ENCODE measurements around the gene DTYMK. TPM values are rescaled to one million over a fixed set of nuclear protein-coding genes. Genes with fewer than 3 reads are reported as not detected.
"Not testable (repeated sequence)": the region's sequence is repeated elsewhere in the genome, so short reads cannot be mapped to it uniquely, and the experiment has no call there.

DTYMK gene
- 10 to 100 TPM; 79.9 to 95.5 TPM for total RNA-seq

GRCh38 chr2:241686650-241687425 lies at the start of gene DTYMK:
DTYMK (minus strand) TSS chr2:241686815; CDS start chr2:241686783, 32 bp downstream.
- Mint-ChIP-seq H3K4me1 (peaks cover 36% of the 10 kb centered on the region), H3K9me3 (ENCODE audit: low read depth) (no peaks in the 10 kb centered on the region), H3K27me3 (no peaks in the 10 kb centered on the region), H3K36me3 (peaks cover 27% of the 10 kb centered on the region), H3K27ac (peak within 1 kb of the TSS; percentile 96), H3K4me3 (peak within 1 kb of the TSS; percentile 94)
- CTCF ChIA-PET = interaction anchor here (1.0 to 7.7 kb wide), 4 partner anchors 14 to 192 kb away, joined by 4 to 78 read pairs (median 5); partner anchors contain the start of gene ING5
- DNase-seq = peak; percentile 97
- ATAC-seq = peak; percentile 98

DNA sequence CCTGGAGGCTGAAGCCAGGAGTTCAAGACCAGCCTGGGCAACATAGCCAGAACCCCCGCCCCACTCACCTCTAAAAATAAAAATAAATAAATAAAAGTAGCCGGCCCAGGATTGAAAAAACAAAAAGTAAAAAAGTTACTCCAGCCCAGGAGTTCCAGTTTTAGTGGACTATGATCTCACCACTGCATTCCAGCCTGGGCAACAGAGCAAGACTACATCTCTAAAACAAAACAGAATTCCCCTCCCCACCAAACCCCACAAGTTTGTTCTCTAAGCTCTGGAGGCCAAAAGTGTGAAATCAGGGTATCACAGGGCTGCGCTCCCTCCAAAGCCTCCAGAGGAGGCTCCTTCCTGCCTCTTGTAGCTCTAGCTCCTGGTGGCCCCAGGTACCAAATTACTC lies 49.5 kb upstream of the DTYMK start:
- Mint-ChIP-seq H3K27ac (peak overlapping the region; percentile 39), H3K9me3 (ENCODE audit: low read depth) (no peaks in the 10 kb centered on the region), H3K4me3 (peak overlapping the region; percentile 50), H3K4me1 (peaks cover 50% of the 10 kb centered on the region), H3K27me3 (no peaks in the 10 kb centered on the region), H3K36me3 (peaks cover 2% of the 10 kb centered on the region)
- DNase-seq = no peak
- no peak for ATAC-seq
- CTCF ChIA-PET = interaction anchor here (0.6 to 5.6 kb wide), 4 partner anchors 33 to 144 kb away, joined by 3 to 45 read pairs (median 4); partner anchors contain the start of gene ING5

- peak within 1 kb of the TSS; percentile 80 for H3K4me3 Mint-ChIP-seq
- no peaks in the 10 kb centered on the region for H3K9me3 Mint-ChIP-seq (ENCODE audit: low read depth)
- DNase-seq = peak; percentile 95
- peak; percentile 94 for ATAC-seq
- H3K27ac Mint-ChIP-seq = peak within 1 kb of the TSS; percentile 56
- H3K36me3 Mint-ChIP-seq = peaks cover 2% of the 10 kb centered on the region
- H3K27me3 Mint-ChIP-seq = no peaks in the 10 kb centered on the region
- CTCF ChIA-PET = interaction anchor here (1.2 to 5.6 kb wide), 7 partner anchors 29 to 884 kb away, joined by 3 to 45 read pairs (median 9); partner anchors contain the start of gene ING5
- H3K4me1 Mint-ChIP-seq = peaks cover 50% of the 10 kb centered on the region
Observed at GRCh38 chr2:241734467-241735208, 48.0 kb upstream of the DTYMK start, which contains the start of gene D2HGDH. D2HGDH (plus strand) TSS chr2:241734630; CDS start chr2:241735225, 595 bp downstream.

DNA sequence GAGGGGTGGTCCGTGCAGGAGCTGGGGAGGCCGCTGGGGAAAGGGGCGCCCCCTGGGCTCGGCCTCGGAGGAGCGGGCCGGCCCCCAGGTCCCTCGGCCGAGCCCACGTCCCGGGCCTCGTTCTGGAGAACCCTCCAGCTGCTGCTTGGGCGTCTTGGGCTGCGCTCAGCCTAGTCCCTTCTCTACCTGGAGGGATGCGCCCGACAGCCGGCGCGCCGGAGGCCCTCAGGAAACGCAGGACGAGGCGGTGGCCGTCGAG lies 47.5 kb upstream of the DTYMK start:
- Mint-ChIP-seq H3K27ac (no peak overlapping the region), H3K4me1 (peaks cover 47% of the 10 kb centered on the region), H3K36me3 (peaks cover 2% of the 10 kb centered on the region), H3K4me3 (peak overlapping the region; percentile 80), H3K27me3 (no peaks in the 10 kb centered on the region), H3K9me3 (ENCODE audit: low read depth) (no peaks in the 10 kb centered on the region)
- no peak for ATAC-seq
- CTCF ChIA-PET = interaction anchor here (0.8 to 5.6 kb wide), 8 partner anchors 29 to 883 kb away, joined by 3 to 45 read pairs (median 8); partner anchors contain the start of gene ING5
- DNase-seq = no peak

- Mint-ChIP-seq H3K4me3 (peak overlapping the region; percentile 80), H3K9me3 (ENCODE audit: low read depth) (no peaks in the 10 kb centered on the region), H3K27ac (no peak overlapping the region), H3K36me3 (peaks cover 2% of the 10 kb centered on the region), H3K4me1 (peaks cover 45% of the 10 kb centered on the region), H3K27me3 (no peaks in the 10 kb centered on the region)
- CTCF ChIA-PET = interaction anchor here (0.8 to 5.6 kb wide), 10 partner anchors 30 to 883 kb away, joined by 3 to 45 read pairs (median 5); partner anchors contain the start of gene ING5
- ATAC-seq (no peak), DNase-seq (peak; percentile 45)
Observed at GRCh38 chr2:241733391-241734207, 47.0 kb upstream of the DTYMK start.

DNA sequence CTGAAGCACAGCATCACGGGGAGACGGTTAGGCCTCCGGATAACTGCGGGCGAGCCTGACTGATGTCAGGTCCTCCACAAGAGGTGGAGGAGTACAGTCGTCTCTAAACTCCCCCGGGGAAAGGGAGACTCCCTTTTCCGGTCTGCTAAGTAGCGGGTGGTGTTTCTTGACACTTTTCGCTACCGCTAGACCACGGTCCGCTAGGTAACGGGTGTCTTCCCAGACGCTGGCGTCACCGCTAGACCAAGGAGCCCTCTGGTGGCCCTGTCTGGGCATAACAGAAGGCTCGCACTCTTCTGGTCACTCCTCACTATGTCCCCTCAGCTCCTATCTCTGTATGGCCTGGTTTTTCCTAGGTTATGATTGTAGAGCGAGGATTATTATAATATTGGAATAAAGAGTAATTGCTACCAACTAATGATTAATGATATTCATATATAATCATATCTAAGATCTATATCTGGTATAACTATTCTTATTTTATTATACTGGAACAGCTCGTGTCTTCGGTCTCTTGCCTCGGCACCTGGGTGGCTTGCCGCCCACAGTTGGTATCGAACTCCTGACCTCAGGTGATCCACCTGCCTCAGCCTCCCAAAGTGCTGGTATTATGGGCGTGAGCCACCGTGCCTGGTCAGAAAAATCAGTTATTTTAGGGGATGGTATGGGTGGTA lies 46.0 kb upstream of the DTYMK start:
- H3K4me1 Mint-ChIP-seq = peaks cover 43% of the 10 kb centered on the region
- DNase-seq = peak; percentile 83
- H3K4me3 Mint-ChIP-seq; H3K9me3 Mint-ChIP-seq (ENCODE audit: low read depth); H3K36me3 Mint-ChIP-seq; ATAC-seq; H3K27me3 Mint-ChIP-seq; H3K27ac Mint-ChIP-seq: not testable (repeated sequence)
- CTCF ChIA-PET = interaction anchor here (0.7 to 5.6 kb wide), 6 partner anchors 14 to 147 kb away, joined by 3 to 45 read pairs (median 8); partner anchors contain the start of gene ING5

GRCh38 chr2:241730671-241731293 lies 44.2 kb upstream of the DTYMK start:
- no peaks in the 10 kb centered on the region for H3K36me3 Mint-ChIP-seq
- H3K27me3 Mint-ChIP-seq = no peaks in the 10 kb centered on the region
- no peaks in the 10 kb centered on the region for H3K9me3 Mint-ChIP-seq (ENCODE audit: low read depth)
- no peak overlapping the region for H3K27ac Mint-ChIP-seq
- peaks cover 36% of the 10 kb centered on the region for H3K4me1 Mint-ChIP-seq
- no peak for DNase-seq
- H3K4me3 Mint-ChIP-seq = no peak overlapping the region
- no peak for ATAC-seq
- CTCF ChIA-PET = interaction anchor here (1.4 to 5.6 kb wide), 2 partner anchors 12 to 28 kb away, joined by 3 to 45 read pairs; partner anchors contain the start of gene ING5

- Mint-ChIP-seq H3K27ac (no peak overlapping the region), H3K27me3 (no peaks in the 10 kb centered on the region), H3K9me3 (ENCODE audit: low read depth) (no peaks in the 10 kb centered on the region), H3K4me1 (peaks cover 32% of the 10 kb centered on the region), H3K36me3 (no peaks in the 10 kb centered on the region), H3K4me3 (no peak overlapping the region)
- CTCF ChIA-PET = no interaction called here
- DNase-seq (no peak), ATAC-seq (no peak)
Observed at GRCh38 chr2:241729868-241730267, 43.3 kb upstream of the DTYMK start.

GRCh38 chr2:241728627-241729026 lies 42.0 kb upstream of the DTYMK start:
- Mint-ChIP-seq H3K9me3 (ENCODE audit: low read depth) (no peaks in the 10 kb centered on the region), H3K27ac (no peak overlapping the region), H3K27me3 (no peaks in the 10 kb centered on the region), H3K4me1 (peaks cover 29% of the 10 kb centered on the region), H3K36me3 (peaks cover 10% of the 10 kb centered on the region), H3K4me3 (no peak overlapping the region)
- CTCF ChIA-PET = no interaction called here
- DNase-seq (no peak), ATAC-seq (no peak)

DNA sequence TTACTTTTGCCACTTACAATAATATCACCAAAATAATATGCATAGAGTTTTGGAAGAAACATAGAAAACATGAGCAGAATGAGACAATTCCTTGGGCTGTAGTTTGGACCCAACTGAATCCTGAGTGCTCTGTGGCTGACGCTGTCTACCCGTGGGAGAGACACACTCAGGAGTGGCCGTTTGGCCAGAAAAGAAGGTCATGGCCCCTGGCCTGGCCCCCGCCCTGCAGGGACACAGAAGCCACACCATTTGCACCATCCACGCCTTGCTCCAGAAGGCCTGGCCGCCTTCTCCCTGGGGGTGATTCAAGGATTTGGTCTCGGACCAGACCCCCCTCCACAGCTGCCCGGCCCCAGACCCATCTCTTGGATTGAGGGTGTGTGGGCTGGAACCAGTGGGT lies 41.4 kb upstream of the DTYMK start:
- Mint-ChIP-seq H3K9me3 (ENCODE audit: low read depth) (no peaks in the 10 kb centered on the region), H3K27me3 (no peaks in the 10 kb centered on the region), H3K27ac (no peak overlapping the region), H3K36me3 (peaks cover 16% of the 10 kb centered on the region), H3K4me1 (peaks cover 26% of the 10 kb centered on the region), H3K4me3 (no peak overlapping the region)
- ATAC-seq = no peak
- CTCF ChIA-PET = no interaction called here
- no peak for DNase-seq

DNA sequence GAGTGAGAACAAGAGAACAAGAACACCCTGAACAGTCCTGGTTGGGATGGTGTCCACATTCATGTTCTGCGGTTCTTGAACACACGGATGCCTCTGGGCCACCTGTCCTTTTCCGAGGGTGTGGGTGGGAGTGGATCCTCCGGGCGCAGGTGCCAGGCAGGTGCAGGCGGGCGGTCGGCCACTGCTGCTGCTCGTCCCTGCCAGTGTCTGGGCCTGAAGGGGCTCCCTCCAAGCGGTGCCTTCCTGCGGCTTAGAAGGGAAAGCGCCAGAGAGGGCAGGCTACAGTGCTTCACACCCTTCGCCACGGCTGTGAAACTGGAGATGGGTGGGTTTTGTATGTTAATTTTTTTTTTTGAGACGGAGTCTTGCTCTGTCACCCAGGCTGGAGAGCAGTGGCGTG lies 39.8 kb upstream of the DTYMK start:
- Mint-ChIP-seq H3K4me3 (no peak overlapping the region), H3K27ac (no peak overlapping the region), H3K9me3 (ENCODE audit: low read depth) (no peaks in the 10 kb centered on the region), H3K4me1 (peaks cover 17% of the 10 kb centered on the region), H3K36me3 (peaks cover 28% of the 10 kb centered on the region), H3K27me3 (no peaks in the 10 kb centered on the region)
- CTCF ChIA-PET = interaction anchor here (1.1 kb wide), 1 partner anchor 38 kb away, joined by 3 read pairs; no protein-coding TSS in a partner anchor
- DNase-seq (no peak), ATAC-seq (no peak)
